ENCODE results near the gene UMAD1.

- TF ChIP-seq CTCF (conservative IDR thresholded peaks at IDR 0.05; ENCODE audit: low read length) (no peak), EZH2phosphoT487 (IDR thresholded peaks at IDR 0.05; ENCODE audit: borderline replicate concordance) (no peak)
Measured at GRCh38 chr7:7703427-7703826, 62.9 kb downstream of the UMAD1 start.
